K562 (cell line): ENCODE results near the gene ATPAF2. TPM values are rescaled to one million over a fixed set of nuclear protein-coding genes. Genes with fewer than 3 reads are reported as not detected.

Experiments
- GABPB1 ChIP-seq: sonication (generic); formaldehyde crosslinking; IDR thresholded peaks from 2 replicates; pipeline ENCODE4 v1.8.0; 2022; ENCODE audit warnings: mild to moderate bottlenecking, missing genetic modification reagents
- GMEB1 ChIP-seq: fragments of 250-450 bp; sonication (Bioruptor Pico); IDR thresholded peaks from 2 replicates; pipeline ENCODE4 v1.4.0; 2020; ENCODE audit warnings: mild to moderate bottlenecking
- GTF2A2 ChIP-seq: IDR thresholded peaks from 2 replicates; pipeline ENCODE4 v1.6.1; 2016; ENCODE audit warnings: mild to moderate bottlenecking, missing genetic modification characterization, missing compliant biosample characterization
- HNRNPLL ChIP-seq: fragments of 200-400 bp; formaldehyde crosslinking; IDR thresholded peaks from 2 replicates; pipeline ENCODE4 v1.6.1; 2017; ENCODE audit warnings: low read length, low read depth, mild to moderate bottlenecking; ENCODE audit not compliant: poor library complexity, severe bottlenecking
- JUN ChIP-seq, 2 experiments: sonication (generic) in 1 of 2; formaldehyde crosslinking in 1 of 2; IDR thresholded peaks; 2 replicates each; pipeline versions ENCODE4 v1.6.1 to v1.8.0; 2012 to 2022; ENCODE audit warnings: borderline replicate concordance in 2 of 2, mild to moderate bottlenecking in 2 of 2, improper control_type of control experiment in 1 of 2, low read depth in 1 of 2, low read length in 1 of 2, missing genetic modification reagents in 1 of 2
- MBD2 ChIP-seq: sonication (generic); IDR thresholded peaks from 2 replicates; pipeline ENCODE4 v1.6.1; 2016; ENCODE audit warnings: low read depth, borderline replicate concordance
- PHF20 ChIP-seq: fragments of 450-650 bp; IDR thresholded peaks from 2 replicates; pipeline ENCODE4 v1.6.1; 2018; ENCODE audit not compliant: partially characterized antibody
- POLR2A ChIP-seq: fragments of 450-650 bp; conservative IDR thresholded peaks from 2 replicates; pipeline ENCODE4 v1.6.1; 2016
- PRPF4 ChIP-seq: fragments of 200-400 bp; formaldehyde crosslinking; IDR thresholded peaks from one replicate; pipeline ENCODE4 v1.6.1; 2017; ENCODE audit warnings: low read length, low read depth, mild to moderate bottlenecking; ENCODE audit not compliant: insufficient read depth, poor library complexity, severe bottlenecking
- RBBP5 ChIP-seq: fragments of 200-600 bp; sonication (generic); IDR thresholded peaks from 2 replicates; pipeline ENCODE4 v1.6.1; 2012; ENCODE audit warnings: borderline replicate concordance, mild to moderate bottlenecking, low read length, control low read depth, inconsistent platforms; ENCODE audit not compliant: insufficient read depth, poor library complexity, severe bottlenecking
- ZBTB40 ChIP-seq, 2 experiments: fragments of 450-650 bp in 1 of 2; sonication (generic) in 1 of 2; formaldehyde crosslinking in 1 of 2; IDR thresholded peaks; 2 replicates each; pipeline versions ENCODE4 v1.7.1 to v1.9.0; 2016 to 2022; ENCODE audit warnings: inconsistent platforms in 1 of 2, mild to moderate bottlenecking in 1 of 2, missing genetic modification reagents in 1 of 2
- polyA plus RNA-seq, 8 experiments: library from polyadenylated mRNA; depleted of rRNA in 4 of 8; stranded (reverse) in 5 of 8; unstranded in 3 of 8; fragments of >200 nt; fragmentation: Nextera tagmentation in 2 of 8; fragmentation: Illumina TruSeq in 1 of 8; extraction: Ambion mirVana in 2 of 8; extraction: Trizol in 1 of 8; gene quantifications; 2 replicates each; pipeline versions ENCODE4 v1.2.1 to v1.2.3, GENCODE V29; 2011 to 2014; ENCODE audit warnings: inconsistent platforms in 1 of 8, missing spikeins in 1 of 8
- total RNA-seq, 7 experiments: library from RNA; depleted of rRNA in 6 of 7; stranded (reverse); fragments of >200 nt in 6 of 7; fragmentation: Illumina TruSeq in 2 of 7; extraction: Trizol in 2 of 7; gene quantifications; 2 replicates each; pipeline versions ENCODE4 v1.2.1 to v1.2.3, GENCODE V29; 2011 to 2021; ENCODE audit warnings: low replicate concordance in 1 of 7

The ATPAF2 gene
- total and polyA plus RNA-seq, 9 of the 15 experiments (the other 6 are each of a cell fraction or from before 2014, with no cell fraction given) = 2.1 to 19.2 (median 11.3) TPM

DNA sequence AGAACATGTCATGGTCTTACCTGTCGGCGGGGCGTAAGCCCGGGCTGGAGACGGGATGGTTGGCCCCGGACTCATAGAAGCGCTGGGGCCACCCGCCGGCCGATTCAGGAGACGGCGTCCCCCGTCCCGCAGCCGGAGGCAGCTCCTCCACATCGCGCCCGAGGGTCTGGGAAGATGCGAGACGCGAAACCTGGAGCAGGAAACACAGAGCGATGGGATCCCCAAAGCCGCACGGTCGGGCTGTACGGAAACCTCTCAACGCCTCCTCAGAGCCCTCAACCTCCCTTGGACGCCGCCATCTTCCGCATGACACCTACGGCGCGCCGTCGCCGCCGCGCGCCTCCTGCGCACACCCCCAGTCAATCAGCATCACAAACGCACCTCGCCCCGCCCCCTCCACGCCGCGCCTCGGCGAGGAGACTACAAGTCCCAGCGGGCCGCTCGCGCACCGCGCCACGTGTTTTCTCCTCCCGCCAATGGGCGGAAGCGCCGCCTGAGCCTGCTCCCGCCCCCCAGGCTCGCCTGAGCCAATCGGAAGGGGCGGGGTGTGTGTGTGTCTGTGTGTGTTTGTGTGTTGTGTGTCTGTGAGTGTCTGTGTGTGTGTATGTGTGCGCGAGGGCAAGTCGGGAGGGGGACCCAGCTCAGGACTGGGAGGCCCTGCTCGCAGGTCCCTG is at the start of gene ATPAF2, which contains the start of gene GID4 (continued):
- TF ChIP-seq PRPF4 (no peak), RBBP5 (peak; percentile 87), ZBTB40 (IDR thresholded peaks at IDR 0.05) (0 out of 2 replicates have a peak, but pooled peaks have one; percentile 68), ZBTB40 (CRISPR knock-in tag; IDR thresholded peaks at IDR 0.05) (no peak), PHF20 (peak; percentile 85), HNRNPLL (peak; percentile 77), POLR2A (peak; percentile 60), GTF2A2 (tag) (no peak), GABPB1 (peak; percentile 86), JUN (IDR thresholded peaks at IDR 0.05; ENCODE audit: borderline replicate concordance, low read depth, low read length) (0 out of 2 replicates have a peak, but pooled peaks have one; percentile 36), JUN (CRISPR knock-in tag; IDR thresholded peaks at IDR 0.05; ENCODE audit: borderline replicate concordance) (no peak), GMEB1 (CRISPR knock-in tag) (peak; percentile 88), MBD2 (peak; percentile 97)
